Neuron (in vitro differentiated cells): ENCODE data around the gene TNFRSF9.

Source experiments
- H2AFZ ChIP-seq: one replicate; pipeline ENCODE4 v1.6.1; 2013; ENCODE audit warnings: low read depth, mild to moderate bottlenecking, inconsistent platforms, low read length, moderate library complexity
- H3K27me3 ChIP-seq: one replicate; pipeline ENCODE4 v1.6.1; 2013; ENCODE audit warnings: low read length; ENCODE audit not compliant: insufficient read depth
- H3K36me3 ChIP-seq: one replicate; pipeline ENCODE4 v1.6.1; 2013; ENCODE audit warnings: low read length; ENCODE audit not compliant: insufficient read depth
- H3K4me1 ChIP-seq: one replicate; pipeline ENCODE4 v1.6.1; 2013; ENCODE audit warnings: low read length; ENCODE audit not compliant: insufficient read depth
- H3K4me3 ChIP-seq: 2 replicates; pipeline ENCODE4 v1.5.1; 2013; ENCODE audit warnings: mild to moderate bottlenecking, low read length, moderate library complexity
- H3K9me3 ChIP-seq: one replicate; pipeline ENCODE4 v1.6.1; 2013; ENCODE audit warnings: low read length

TNFRSF9 gene

DNA sequence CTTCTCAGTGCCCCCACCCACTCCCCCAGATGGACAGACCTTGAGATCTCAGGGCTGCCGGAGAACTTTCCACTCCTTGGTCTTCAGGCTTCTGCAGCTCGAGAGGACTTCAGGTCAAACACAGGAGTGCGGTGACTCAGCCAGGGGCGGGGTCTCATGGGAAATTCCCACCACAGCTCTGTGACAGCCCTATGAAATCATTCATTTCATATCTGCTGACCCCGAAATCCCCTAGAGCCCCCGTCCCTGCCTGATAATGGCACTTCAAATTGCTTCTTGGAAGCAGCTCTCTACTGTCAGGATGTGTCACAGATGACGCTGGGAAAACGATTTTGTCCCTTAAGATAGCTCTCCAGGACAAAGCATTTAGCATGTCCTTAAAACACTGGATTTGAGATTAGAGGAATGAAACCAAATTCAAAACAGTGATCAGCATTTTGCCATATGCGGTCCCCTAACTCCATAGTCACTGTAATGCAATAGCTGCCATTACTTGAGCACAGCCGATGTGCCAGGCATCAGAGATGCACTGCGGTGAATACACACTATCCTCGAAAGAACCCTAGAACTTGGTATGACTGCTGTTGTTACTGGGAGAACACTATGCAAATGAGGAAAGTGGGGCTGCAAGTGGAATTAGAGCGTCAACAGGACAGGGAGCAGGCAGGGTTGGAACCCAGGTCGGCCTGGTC, at the start of gene TNFRSF9:
TNFRSF9 (minus strand) TSS at position 95 of the 692 bp plus-strand sequence. CDS start 845 bp downstream, outside the sequence.
- Histone ChIP-seq H3K27me3 (peaks cover 59% of the 10 kb centered on the region), H3K36me3 (no peaks in the 10 kb centered on the region)

DNA sequence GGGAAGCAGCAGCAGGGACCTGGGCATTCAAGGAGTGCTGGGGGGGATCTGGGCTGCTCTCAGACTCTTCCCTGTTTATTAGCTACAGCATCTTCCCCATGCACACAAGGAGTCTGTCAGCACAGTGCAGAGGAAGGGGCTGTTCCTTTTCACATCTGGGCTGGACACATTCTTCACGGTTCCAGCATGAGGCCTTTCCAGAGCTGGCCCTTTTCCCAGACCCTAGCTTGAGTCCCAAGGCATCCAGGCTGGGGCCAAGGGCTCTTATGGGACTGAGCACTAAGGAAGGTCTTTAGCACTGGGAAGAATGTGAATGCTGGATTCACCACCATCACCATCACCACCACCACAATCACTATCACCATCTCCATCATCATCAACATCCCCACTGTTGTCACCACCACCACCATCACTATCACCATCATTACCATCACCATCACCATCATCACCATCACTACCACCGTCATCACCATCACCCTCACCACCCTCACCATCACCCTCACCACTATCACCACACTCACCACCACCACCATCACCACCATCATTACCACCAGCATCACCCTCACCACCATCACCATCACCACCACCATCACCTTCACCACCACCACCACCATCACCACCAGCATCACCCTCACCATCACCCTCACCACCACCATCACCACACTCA, 49.3 kb upstream of the TNFRSF9 start:
- Histone ChIP-seq H3K9me3 (no peaks in the 10 kb centered on the region), H3K36me3 (peaks cover 25% of the 10 kb centered on the region), H3K27me3 (no peaks in the 10 kb centered on the region)

More for the DNA sequence above, at the start of gene TNFRSF9:
- no peak within 1 kb of the TSS for H2AFZ ChIP-seq
- no peak within 1 kb of the TSS for H3K4me3 ChIP-seq
- no peaks in the 10 kb centered on the region for H3K4me1 ChIP-seq
- H3K9me3 ChIP-seq = no peaks in the 10 kb centered on the region

DNA sequence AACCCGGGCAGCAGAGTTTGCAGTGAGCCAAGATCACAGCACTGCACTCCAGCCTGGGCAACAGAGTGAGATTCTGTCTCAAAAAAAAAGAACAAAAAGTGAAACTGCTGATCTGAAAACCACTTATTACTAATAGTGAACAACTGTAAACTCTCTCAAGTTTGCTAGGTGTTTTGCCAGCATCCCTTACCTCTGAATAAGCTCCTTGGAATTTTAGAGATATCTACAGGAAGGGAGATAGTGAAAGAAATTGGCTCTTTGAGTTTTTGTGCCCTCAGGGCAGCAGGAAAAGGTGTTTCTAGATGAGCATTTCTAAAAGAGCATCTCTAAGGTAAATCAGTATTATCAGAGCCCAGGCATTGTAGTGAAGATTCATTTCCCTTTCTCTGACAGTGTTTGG, 47.9 kb upstream of the TNFRSF9 start:
- Histone ChIP-seq H3K27me3 (no peaks in the 10 kb centered on the region), H3K4me1 (peaks cover 4% of the 10 kb centered on the region), H2AFZ (no peak overlapping the region), H3K4me3 (no peak overlapping the region), H3K36me3 (peaks cover 32% of the 10 kb centered on the region), H3K9me3 (no peaks in the 10 kb centered on the region)

More for the DNA sequence above, 49.3 kb upstream of the TNFRSF9 start:
- H2AFZ ChIP-seq = no peak overlapping the region
- no peak overlapping the region for H3K4me3 ChIP-seq
- no peaks in the 10 kb centered on the region for H3K4me1 ChIP-seq

DNA sequence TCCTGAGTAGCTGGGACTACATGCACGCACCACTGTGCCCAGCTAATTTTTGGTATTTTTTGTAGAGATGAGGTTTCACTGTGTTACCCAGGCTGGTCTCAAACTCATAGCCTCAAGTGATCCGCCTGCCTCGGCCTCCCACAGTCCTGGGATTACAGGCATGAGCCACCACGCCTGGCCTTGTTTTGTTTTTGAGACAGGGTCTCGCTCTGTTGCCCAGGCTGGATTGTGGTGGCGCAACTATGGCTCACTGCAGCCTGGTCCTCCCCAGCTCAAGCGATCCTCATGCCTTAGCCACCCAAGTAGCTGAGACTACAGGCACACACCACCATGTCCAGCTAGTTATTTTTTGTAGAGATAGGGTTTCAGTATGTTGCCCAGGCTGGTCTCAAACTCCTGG, 46.9 kb upstream of the TNFRSF9 start:
- Histone ChIP-seq H3K4me3 (no peak overlapping the region), H3K4me1 (peaks cover 4% of the 10 kb centered on the region), H2AFZ (no peak overlapping the region), H3K36me3 (peaks cover 40% of the 10 kb centered on the region), H3K27me3 (no peaks in the 10 kb centered on the region), H3K9me3 (no peaks in the 10 kb centered on the region)

DNA sequence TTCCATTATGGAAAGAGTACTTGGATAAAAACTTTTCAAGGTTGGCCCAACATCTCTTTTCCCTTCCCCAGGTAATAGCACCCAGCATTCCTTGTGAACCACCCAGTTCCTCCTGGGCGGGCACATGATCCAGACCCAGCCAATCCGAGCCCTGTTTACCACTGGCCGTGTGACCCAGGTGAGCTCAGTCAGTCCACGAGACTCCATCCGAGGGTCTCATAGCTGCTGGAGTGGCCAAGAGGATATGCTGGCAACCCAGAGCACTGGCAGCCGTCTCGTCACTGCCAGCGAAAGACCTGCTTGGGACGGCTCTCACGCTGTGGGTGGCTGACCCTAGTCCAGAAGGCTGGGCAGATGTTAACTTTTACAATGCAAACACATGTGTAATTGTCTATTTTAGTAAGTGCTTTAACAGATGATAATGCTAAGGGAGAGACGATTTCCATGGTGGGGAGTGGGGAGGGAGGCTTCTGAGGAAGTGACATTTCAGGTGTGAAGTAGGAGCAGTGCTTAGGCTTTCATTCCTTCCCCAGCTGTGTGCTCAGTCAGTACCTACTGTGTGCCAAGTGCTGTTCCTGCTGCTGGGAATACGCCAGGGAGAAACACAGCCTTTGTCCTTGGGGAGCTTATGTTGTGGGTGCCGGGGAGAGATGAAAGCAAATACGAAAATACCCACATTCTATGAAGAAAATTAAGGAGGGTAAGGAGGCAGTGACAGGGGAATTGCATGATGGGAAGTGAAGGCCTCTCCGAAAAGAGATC, 45.4 kb upstream of the TNFRSF9 start:
- Histone ChIP-seq H3K27me3 (no peaks in the 10 kb centered on the region), H3K9me3 (no peaks in the 10 kb centered on the region), H3K4me3 (no peak overlapping the region), H2AFZ (no peak overlapping the region), H3K4me1 (peaks cover 4% of the 10 kb centered on the region), H3K36me3 (peaks cover 41% of the 10 kb centered on the region)

DNA sequence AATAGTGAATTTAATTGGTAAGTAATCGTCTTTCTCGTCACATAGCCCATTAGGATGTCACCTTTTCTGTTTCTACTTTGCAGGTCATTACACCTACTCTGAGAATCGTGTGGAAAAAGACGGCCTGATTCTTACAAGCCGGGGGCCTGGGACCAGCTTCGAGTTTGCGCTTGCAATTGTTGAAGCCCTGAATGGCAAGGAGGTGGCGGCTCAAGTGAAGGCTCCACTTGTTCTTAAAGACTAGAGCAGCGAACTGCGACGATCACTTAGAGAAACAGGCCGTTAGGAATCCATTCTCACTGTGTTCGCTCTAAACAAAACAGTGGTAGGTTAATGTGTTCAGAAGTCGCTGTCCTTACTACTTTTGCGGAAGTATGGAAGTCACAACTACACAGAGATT, 44.2 kb upstream of the TNFRSF9 start:
- Histone ChIP-seq H2AFZ (no peak overlapping the region), H3K4me3 (no peak overlapping the region), H3K27me3 (no peaks in the 10 kb centered on the region), H3K4me1 (peaks cover 4% of the 10 kb centered on the region), H3K36me3 (peaks cover 42% of the 10 kb centered on the region), H3K9me3 (no peaks in the 10 kb centered on the region)

DNA sequence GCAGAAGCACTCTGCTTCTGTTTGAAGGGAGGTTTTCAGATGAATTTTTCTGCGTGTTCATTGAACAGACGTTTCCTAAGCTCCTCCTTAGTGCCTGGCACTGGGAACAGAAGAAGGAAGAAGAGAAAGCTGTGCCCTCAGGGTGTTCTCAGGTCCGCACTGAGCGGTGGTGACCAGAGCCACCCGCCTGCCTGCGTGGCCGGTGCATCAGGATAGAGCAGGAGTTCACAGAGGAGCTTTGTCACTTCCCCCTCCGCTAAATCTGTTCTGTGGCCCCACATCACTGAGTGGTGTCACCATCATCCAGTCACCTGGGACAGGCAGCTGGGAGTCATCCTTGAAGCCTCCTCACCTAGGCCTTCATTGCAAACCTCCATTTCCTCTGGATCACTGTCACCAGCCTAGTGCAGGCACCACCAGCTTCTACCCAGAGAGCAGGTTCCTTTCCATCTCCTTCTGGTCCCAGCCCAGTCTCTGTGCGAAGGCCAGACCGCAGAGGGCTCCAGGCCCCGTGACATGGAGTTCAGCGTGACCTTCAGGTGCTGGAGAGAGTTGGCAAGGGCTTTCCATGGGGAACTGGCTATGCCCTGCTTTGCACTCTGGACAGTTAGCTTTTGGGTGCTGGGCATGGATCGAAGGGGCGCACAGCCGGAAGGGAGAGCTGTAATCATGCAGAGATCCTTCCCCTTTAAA, 42.6 kb upstream of the TNFRSF9 start:
- Histone ChIP-seq H3K4me3 (no peak overlapping the region), H3K36me3 (peaks cover 54% of the 10 kb centered on the region), H2AFZ (no peak overlapping the region), H3K4me1 (peaks cover 4% of the 10 kb centered on the region), H3K9me3 (no peaks in the 10 kb centered on the region), H3K27me3 (no peaks in the 10 kb centered on the region)

DNA sequence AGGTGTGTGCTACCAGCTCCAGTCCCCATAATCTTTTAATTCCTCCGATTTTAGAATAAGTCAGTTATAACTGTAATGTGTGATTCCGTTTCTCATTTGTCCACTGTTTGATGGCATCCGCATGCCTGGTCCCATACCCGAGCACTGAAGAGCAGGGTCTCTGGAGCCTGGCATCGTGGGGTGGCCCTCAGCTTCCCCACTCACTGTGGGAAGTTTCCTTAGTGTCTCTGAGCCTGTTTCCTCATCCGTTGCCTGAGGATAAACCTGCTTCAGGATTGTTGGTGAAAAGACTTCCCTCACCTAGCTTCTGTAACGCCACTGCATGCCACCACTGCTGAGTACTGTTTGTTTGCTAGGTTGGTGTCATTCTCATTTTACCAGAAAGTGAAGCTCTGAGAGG, 40.3 kb upstream of the TNFRSF9 start:
- no peak overlapping the region for H3K4me3 ChIP-seq
- H3K36me3 ChIP-seq = peaks cover 65% of the 10 kb centered on the region
- no peaks in the 10 kb centered on the region for H3K9me3 ChIP-seq
- no peak overlapping the region for H2AFZ ChIP-seq
- peaks cover 4% of the 10 kb centered on the region for H3K4me1 ChIP-seq
- H3K27me3 ChIP-seq = no peaks in the 10 kb centered on the region

DNA sequence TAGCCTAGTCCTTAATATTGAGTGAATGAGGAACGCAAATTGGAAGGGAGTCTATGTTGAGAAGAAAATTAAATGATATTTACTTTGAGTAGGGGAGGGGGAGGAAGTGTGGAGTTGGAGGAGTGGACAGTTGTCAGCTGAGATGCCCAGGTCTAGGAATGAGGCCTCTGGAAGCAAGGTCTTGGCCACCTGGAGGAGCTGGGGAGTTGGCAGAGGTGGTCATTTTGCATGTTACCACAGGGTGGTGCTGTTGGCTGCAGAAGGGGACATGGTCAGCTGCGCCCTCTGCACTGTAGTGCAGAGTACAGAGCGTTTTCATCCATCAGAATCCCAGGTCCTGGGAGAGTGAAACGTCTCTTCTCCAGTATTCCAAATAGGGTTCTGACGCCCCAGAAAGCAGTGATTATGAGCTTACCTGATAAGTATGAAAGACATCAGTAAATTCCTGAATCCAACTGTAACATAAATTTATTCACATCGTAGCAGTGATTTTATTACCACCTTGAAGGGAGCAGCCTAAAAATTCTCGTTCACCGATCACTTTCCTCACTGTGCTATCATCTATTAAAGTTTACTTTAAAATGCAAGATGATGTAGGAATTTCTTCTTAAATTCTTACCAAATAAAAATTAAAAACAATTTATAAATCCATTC, 34.7 kb upstream of the TNFRSF9 start:
- peaks cover 56% of the 10 kb centered on the region for H3K36me3 ChIP-seq
- H3K27me3 ChIP-seq = no peaks in the 10 kb centered on the region
- no peak overlapping the region for H2AFZ ChIP-seq
- no peak overlapping the region for H3K4me3 ChIP-seq
- no peaks in the 10 kb centered on the region for H3K4me1 ChIP-seq
- no peaks in the 10 kb centered on the region for H3K9me3 ChIP-seq

DNA sequence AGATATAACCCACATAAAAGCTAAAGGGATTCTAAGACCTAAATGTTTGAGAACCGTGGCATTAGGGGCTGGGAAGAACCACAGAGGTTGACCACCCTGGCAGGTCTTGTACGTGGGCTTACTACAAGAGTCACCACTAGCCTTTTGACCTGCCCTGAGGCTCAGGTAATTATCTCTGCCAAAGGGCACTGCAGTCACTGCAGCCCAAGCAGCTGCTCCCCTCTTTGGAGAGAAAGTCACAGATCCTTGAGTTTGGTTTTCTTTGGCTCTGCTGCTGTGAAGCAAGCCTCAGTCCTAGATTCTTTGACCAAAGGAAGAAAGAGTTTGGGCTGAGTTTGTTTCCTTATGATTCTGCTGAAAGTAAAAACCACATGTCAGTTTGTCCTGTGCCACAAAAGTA, 32.4 kb upstream of the TNFRSF9 start:
- H3K27me3 ChIP-seq = no peaks in the 10 kb centered on the region
- no peaks in the 10 kb centered on the region for H3K9me3 ChIP-seq
- H3K4me1 ChIP-seq = no peaks in the 10 kb centered on the region
- no peak overlapping the region for H2AFZ ChIP-seq
- H3K36me3 ChIP-seq = peaks cover 55% of the 10 kb centered on the region
- H3K4me3 ChIP-seq = no peak overlapping the region

DNA sequence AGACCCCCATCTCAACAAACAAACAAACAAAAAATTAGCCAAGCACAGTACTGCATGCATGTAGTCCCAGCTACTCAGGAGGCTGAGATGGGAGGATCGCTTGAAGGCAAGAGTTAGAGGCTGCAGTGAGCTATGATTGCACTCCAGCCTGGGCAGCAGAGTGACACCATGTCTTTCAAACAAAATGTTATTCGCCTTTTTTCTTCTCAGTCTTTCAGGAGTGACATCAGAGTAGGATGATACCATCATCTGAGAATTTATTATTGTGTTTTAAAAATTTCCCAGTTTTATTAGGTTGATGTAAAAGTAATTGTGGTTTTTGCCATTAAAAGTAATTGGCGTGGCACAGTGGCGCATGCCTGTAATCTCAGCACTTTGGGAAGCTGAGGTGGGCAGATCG, 31.6 kb upstream of the TNFRSF9 start:
- Histone ChIP-seq H3K9me3 (no peaks in the 10 kb centered on the region), H3K4me3 (no peak overlapping the region), H3K36me3 (peaks cover 58% of the 10 kb centered on the region), H3K27me3 (no peaks in the 10 kb centered on the region), H3K4me1 (no peaks in the 10 kb centered on the region), H2AFZ (no peak overlapping the region)

DNA sequence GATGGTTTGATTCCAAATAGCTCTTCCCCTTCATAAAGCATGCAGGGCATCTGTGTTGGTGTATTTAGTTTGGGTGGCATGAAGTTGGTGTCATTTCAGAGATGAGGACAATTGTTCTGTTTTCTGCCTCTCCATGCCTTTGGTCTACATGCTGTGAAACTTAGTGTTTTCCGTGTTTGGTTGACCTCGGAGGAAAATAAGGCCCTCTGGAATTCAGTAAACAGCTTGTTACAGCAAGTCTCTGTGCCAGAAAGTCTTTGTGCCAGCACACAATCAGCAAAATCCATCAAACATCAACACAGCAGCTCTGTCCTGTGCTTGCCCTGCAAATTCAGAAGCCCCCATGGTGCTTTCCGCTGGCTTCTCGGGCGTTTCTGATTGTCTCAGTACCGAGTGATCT, 30.4 kb upstream of the TNFRSF9 start:
- Histone ChIP-seq H3K4me3 (no peak overlapping the region), H3K36me3 (peaks cover 62% of the 10 kb centered on the region), H3K4me1 (no peaks in the 10 kb centered on the region), H3K9me3 (no peaks in the 10 kb centered on the region), H2AFZ (no peak overlapping the region), H3K27me3 (no peaks in the 10 kb centered on the region)
